DMS153 (cell line): ENCODE data around the gene PLXNA3.

Source experiments
- DNase-seq: peaks from one replicate; lab custom pipeline; 2025; lab: John Stamatoyannopoulos, UW

The PLXNA3 gene

GRCh38 chrX:154435171-154435733, 22.8 kb upstream of the PLXNA3 start:
- no peak for DNase-seq

GRCh38 chrX:154436374-154436982, 21.6 kb upstream of the PLXNA3 start:
- DNase-seq: no peak

GRCh38 chrX:154436983-154437752, 20.9 kb upstream of the PLXNA3 start, which contains the start of gene GDI1:
TSS of gene GDI1 (plus strand) at chrX:154437154. CDS start at chrX:154437255, 101 bp downstream.
- DNase-seq: peak; percentile 22

DNA sequence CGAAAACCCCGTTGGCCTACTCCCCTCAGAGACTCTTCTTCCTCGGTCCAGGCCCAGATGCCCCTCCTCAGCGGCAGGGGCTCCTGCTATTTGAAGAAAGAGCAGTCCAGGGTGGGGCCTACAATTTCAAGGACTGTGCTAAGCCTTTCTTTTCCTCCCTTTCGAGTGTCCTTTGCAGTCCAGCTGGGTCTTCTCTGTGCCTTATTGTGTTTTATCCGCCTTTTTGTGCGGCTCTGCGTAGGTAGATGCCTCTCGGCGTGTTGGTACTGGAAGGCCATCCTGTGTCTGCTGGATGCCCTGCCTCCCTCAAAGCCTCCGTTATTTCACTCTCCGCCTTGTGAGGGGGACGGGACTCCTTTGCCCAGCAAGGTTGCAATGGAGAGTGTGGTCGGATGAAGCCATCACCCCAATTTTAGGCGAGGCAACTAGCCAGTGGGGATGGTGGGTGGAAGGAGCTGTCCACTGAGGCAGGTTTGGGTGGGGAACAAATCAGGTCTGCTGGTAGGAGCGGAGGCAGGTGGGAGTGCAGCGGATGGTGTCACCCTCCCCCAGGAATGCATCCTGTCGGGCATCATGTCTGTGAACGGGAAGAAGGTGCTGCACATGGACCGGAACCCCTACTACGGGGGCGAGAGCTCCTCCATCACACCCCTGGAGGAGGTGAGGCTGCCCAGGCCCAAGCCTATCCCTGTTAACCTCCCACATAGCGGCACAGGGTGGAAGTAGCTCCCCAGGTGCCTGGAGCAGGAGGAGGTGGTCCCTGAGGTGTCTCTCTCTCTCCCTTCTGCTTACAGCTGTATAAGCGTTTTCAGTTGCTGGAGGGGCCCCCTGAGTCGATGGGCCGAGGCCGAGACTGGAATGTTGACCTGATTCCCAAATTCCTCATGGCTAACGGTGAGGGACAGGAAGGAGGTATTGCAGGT, 19.8 kb upstream of the PLXNA3 start:
- no peak for DNase-seq

GRCh38 chrX:154439841-154440240, 18.2 kb upstream of the PLXNA3 start:
- DNase-seq: no peak

DNA sequence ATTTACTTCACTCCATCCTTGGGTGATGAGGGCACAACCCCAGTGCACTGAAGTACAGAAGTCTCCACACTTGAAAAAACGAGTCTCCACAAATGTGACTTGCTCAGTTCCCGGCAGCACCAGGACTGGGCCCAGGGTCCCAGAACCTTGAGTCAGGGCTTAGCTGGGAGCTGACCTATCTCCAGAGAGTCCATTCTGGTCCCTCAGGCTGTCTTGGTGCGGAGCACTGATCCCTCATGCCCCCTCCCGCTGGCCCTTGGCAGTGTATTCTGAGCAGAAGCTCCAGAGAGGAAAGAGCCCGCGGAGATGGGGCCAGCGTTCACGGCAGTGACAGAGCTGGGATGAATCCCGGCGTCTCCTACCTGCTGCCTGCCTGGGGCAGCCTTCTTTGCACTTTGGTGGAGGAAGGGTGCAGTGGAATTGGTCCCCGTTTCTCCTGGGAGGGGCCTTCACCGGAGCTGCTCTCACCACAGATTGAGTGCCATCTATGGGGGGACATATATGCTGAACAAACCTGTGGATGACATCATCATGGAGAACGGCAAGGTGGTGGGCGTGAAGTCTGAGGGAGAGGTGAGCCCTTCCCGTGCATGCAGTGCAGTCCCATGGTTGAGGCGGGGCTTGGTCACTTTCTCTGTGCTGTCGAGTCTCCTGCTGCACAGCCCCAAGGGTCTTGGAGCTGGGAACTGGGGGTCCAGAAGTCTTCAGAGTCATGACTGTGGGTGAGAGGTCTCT, 17.3 kb upstream of the PLXNA3 start:
- no peak for DNase-seq

GRCh38 chrX:154441564-154441963, 16.5 kb upstream of the PLXNA3 start:
- DNase-seq: no peak

DNA sequence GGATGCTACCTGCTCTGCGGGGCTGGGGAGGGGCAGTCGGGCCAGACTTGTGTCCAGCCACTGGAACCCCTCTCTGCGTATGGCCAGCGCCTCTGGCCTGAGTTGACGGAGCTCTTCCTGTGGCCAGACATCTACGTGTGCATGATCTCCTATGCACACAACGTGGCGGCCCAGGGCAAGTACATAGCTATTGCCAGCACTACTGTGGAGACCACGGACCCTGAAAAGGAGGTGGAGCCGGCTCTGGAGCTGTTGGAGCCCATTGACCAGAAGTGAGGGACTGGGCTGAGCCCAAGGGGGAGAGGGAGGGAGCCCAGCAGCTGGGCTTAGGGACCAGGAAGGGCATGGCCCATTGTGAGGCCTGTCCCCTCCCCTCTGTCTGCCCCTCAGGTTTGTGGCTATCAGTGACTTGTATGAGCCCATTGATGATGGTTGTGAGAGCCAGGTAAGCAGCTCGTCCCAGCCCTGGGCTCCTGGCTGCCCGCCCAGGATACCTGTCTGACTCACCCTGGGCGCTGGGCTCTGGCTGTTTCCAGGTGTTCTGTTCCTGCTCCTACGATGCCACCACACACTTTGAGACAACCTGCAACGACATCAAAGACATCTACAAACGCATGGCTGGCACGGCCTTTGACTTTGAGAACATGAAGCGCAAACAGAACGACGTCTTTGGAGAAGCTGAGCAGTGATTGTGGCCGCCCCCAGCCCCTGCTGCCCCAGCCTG, 15.9 kb upstream of the PLXNA3 start:
- no peak for DNase-seq

GRCh38 chrX:154443479-154443910, 14.6 kb upstream of the PLXNA3 start:
- DNase-seq: no peak

DNA sequence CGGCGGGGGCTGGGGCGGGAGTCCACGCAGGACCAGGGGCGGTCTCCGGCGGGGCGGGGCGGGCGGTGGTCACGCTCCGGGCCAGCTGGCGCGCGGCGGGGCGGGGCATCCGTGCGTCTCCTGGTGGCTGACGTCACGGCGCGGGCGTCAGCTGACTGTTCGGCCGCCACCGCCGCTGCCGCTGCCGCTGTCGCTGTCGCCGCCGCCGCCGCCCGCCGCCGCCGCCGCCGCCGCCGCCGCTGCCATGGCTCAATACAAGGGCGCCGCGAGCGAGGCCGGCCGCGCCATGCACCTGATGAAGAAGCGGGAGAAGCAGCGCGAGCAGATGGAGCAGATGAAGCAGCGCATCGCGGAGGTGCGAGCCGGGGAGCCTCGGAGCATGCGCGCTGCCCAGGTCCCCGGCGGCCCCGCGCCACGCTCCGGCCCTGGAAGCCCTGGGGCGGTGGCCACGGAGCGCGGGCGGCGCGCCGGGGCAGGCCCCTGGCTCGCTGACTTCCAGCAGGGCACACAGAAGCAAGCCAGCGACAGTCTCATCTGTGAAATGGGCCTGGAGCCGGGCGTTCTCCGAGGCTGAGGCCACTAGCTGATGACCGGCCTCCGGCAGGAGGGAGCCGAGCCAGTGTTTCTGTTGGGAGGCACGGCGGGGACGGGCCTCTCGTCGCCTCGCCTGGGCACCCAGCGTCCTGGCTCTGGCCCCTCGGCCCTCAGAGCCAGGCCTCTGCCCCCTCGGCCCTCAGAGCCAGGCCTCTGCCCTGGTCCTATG, 13.9 kb upstream of the PLXNA3 start, which contains the start of gene FAM50A:
Gene FAM50A, plus strand, starts transcription at position 150 of the 763 bp plus-strand sequence. Its CDS starts 95 bp downstream, at position 245.
- peak; percentile 14 for DNase-seq

- no peak for DNase-seq
Observed at GRCh38 chrX:154444755-154445246, 13.3 kb upstream of the PLXNA3 start.

DNA sequence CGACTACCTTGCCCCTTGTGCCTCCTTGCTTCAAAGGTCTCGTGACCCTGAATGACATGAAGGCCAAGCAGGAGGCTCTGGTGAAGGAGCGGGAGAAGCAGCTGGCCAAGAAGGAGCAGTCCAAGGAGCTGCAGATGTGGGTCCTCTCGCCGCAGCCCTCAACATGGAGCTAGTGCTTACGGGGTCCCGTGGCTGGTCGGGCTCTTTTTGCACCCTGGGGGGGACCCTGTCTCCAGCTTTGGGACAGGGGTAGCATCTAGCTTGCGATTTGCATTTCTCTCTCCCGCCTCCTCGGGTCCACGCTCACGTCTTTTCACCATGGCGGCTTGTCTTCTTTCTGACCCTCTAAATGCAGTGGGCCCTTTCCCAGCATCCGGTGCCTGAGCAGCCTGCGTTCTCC, 12.3 kb upstream of the PLXNA3 start:
- DNase-seq: no peak

- DNase-seq: no peak
Observed at GRCh38 chrX:154446430-154446829, 11.7 kb upstream of the PLXNA3 start.

DNA sequence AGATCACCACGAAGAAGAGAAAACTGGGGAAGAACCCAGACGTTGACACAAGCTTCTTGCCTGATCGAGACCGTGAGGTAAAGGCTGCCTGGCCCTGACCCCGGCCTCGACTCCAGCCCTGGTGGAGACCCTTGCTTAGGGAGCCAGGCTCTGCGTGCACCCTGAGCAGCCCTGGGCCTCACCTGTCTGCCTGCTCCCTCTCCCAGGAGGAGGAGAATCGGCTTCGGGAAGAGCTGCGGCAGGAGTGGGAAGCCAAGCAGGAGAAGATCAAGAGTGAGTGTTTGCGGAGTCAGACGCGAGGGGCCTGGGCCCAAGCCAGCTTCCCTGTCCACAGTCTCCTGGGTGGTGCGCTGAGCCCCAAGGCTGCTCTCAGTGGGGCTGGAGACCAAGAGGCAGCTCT, 9.6 kb upstream of the PLXNA3 start:
- no peak for DNase-seq

- DNase-seq: no peak
Observed at GRCh38 chrX:154449618-154450017, 8.5 kb upstream of the PLXNA3 start.

GRCh38 chrX:154450312-154450711, 7.8 kb upstream of the PLXNA3 start:
- DNase-seq: no peak

GRCh38 chrX:154452823-154453222, 5.3 kb upstream of the PLXNA3 start:
- no peak for DNase-seq

DNA sequence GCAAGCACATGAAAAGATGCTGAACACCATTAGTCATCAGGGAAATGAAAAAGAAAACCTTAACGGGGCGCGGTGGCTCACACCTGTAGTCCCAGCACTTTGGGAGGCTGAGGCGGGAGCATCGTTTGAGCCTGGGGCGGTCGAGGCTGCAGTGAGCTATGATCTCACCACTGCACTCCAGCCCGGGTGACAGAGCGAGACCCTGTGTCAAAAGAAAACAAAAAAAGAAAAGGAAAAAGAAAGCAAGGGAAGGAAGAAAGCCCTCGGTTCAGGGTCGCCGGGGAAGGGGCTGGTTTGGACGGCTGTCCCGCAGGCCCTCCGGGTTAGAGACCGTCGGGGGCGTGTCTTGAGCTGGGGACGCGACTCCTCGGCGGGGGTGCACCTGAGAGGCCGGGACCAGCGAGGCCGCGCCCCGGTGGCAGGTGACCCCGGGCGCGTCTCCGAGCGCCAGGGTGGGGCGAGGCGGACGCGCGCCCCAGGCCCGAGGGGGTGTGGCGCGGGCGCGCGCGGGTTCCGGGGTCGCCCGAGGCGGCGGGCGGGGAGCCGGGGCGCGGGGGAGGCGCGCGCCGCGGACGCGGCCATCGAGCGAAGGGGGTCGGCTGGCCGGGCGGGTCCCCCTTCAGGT, 478 bp upstream of the PLXNA3 start:
- peak; percentile 43 for DNase-seq
